ENCODE results near the gene MYO5C.

The MYO5C gene

DNA sequence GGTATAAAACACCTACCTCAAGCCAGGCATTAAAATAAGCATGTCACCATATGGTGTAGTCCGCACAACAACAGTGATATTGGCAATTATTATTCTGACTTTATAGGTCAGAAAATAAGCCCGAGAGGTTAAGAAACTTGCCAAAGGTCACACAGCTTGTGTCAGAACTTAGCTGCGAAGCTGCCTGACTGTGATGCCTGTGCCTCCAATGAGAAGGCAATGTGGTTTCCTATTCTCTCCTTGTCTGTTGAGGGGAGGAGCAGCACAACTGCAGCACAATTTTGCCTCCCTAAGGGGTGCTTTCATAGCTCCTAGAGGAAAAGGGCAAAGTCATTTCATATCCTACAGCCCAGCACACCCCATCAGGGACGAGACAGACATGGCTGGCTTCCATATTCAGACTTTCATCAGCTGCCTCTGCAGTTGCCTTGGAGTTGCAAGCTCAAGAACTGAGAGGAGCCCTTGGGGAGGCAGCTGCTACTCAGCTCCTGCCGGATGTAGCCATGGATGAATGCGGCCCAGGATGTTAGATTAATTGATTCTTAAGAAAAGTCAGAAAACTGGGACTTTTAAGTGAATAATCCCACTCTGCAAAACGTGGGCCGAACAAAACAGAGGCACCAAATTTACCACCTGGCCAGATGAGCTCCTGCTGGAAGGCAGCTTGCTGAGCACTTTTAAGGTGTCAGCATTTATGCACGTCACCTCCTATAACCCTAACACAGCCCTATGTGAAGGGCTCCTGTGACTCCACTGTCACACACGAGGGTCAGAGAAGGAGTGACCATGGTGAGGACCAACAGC lies 38.5 kb downstream of the MYO5C start:
- DNase-seq (ENCODE audit: low read depth): no peak
- TF ChIP-seq, protein P1, sequence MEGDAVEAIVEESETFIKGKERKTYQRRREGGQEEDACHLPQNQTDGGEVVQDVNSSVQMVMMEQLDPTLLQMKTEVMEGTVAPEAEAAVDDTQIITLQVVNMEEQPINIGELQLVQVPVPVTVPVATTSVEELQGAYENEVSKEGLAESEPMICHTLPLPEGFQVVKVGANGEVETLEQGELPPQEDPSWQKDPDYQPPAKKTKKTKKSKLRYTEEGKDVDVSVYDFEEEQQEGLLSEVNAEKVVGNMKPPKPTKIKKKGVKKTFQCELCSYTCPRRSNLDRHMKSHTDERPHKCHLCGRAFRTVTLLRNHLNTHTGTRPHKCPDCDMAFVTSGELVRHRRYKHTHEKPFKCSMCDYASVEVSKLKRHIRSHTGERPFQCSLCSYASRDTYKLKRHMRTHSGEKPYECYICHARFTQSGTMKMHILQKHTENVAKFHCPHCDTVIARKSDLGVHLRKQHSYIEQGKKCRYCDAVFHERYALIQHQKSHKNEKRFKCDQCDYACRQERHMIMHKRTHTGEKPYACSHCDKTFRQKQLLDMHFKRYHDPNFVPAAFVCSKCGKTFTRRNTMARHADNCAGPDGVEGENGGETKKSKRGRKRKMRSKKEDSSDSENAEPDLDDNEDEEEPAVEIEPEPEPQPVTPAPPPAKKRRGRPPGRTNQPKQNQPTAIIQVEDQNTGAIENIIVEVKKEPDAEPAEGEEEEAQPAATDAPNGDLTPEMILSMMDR (IDR thresholded peaks at IDR 0.05; ENCODE audit: insufficient read depth, low read depth, low read length, missing control alignments): no peak
- H3K4me3 ChIP-seq (ENCODE audit: low read length): no peak overlapping the region

GRCh38 chr15:52256366-52256765 lies 39.2 kb downstream of the MYO5C start:
- no peak overlapping the region for H3K4me3 ChIP-seq (ENCODE audit: low read length)
- TF ChIP-seq, protein P1 (IDR thresholded peaks at IDR 0.05; ENCODE audit: insufficient read depth, low read depth, low read length, missing control alignments): peak; percentile 74
- peak; percentile 77 for DNase-seq (ENCODE audit: low read depth)

DNA sequence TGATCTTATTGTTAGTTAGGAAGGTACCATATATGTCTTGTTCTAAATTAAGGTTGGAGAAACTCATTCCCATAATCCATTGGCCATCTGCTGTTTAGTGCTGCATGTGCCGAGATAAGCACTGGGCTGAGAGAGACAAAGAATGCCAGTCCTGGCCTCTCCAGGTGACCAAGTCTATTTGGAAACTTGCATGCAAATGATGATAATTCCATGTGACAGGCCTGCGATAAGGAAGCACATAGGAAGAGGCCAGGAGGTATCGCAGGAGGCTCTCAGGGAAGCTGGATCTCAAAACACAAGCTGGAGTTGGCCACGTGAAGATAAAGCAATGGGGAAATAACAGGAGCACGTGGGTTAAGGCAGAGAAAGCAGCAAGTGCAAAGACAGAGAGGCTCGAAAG lies 39.7 kb downstream of the MYO5C start:
- no peak overlapping the region for H3K4me3 ChIP-seq (ENCODE audit: low read length)
- TF ChIP-seq, protein P1 (IDR thresholded peaks at IDR 0.05; ENCODE audit: insufficient read depth, low read depth, low read length, missing control alignments): no peak
- DNase-seq (ENCODE audit: low read depth): no peak

DNA sequence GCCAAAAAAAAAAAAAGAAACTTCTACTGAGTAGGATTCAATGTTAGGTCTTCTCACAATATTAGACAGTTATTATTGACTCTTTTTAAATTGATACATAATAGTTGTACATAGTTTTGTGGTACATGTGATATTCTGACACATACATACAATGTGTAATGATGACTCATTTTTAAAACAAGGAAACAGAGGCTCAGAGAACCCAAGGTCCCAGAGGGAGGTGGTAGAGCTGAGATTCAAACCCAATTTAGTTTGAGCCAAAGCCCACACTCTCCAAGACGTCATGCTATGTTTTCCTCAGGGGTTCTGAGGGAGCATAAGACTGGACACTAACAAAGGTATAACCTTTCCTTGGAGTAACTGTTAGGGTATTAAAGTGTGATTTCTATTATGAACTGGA lies 40.6 kb downstream of the MYO5C start:
- TF ChIP-seq, protein P1 (IDR thresholded peaks at IDR 0.05; ENCODE audit: insufficient read depth, low read depth, low read length, missing control alignments): no peak
- no peak overlapping the region for H3K4me3 ChIP-seq (ENCODE audit: low read length)
- DNase-seq (ENCODE audit: low read depth): peak; percentile 65

DNA sequence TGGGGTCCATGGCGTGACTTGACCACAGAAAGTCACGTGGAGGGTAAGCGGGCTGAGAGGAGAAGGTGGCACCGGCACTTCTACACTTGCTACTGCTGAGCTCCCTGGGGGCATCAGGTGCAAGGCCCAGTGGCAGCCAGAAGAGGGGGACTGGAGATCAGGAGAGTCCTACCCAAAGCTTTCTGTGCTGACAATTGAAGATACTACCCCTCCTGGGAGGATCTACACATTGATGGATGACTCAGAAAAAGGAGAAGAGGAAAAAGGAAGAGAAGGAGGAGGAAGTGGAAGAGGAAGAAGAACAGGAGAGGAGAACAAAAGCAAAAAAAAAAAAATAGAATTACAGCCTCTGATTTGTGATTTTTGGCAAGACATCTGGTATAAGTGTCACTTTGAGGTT lies 41.2 kb downstream of the MYO5C start:
- no peak for DNase-seq (ENCODE audit: low read depth)
- H3K4me3 ChIP-seq (ENCODE audit: low read length): no peak overlapping the region
- TF ChIP-seq, protein P1 (IDR thresholded peaks at IDR 0.05; ENCODE audit: insufficient read depth, low read depth, low read length, missing control alignments): no peak

GRCh38 chr15:52252781-52253180 lies 42.8 kb downstream of the MYO5C start:
- TF ChIP-seq, protein P1 (IDR thresholded peaks at IDR 0.05; ENCODE audit: insufficient read depth, low read depth, low read length, missing control alignments): no peak
- DNase-seq (ENCODE audit: low read depth): peak; percentile 93
- H3K4me3 ChIP-seq (ENCODE audit: low read length): no peak overlapping the region

Measured in epithelial cell of esophagus (primary cell).